ENCODE measurements around the gene HNRNPL. TPM values are rescaled to one million over a fixed set of nuclear protein-coding genes. Genes with fewer than 3 reads are reported as not detected.

HNRNPL gene
- total and polyA plus RNA-seq, 9 of the 15 experiments (the other 6 are each of a cell fraction or from before 2014, with no cell fraction given), result 39.5 to 610 (median 299) TPM

GRCh38 chr19:38849147-38849859, 483 bp downstream of the HNRNPL start (continued):
- TF ChIP-seq, protein P1, sequence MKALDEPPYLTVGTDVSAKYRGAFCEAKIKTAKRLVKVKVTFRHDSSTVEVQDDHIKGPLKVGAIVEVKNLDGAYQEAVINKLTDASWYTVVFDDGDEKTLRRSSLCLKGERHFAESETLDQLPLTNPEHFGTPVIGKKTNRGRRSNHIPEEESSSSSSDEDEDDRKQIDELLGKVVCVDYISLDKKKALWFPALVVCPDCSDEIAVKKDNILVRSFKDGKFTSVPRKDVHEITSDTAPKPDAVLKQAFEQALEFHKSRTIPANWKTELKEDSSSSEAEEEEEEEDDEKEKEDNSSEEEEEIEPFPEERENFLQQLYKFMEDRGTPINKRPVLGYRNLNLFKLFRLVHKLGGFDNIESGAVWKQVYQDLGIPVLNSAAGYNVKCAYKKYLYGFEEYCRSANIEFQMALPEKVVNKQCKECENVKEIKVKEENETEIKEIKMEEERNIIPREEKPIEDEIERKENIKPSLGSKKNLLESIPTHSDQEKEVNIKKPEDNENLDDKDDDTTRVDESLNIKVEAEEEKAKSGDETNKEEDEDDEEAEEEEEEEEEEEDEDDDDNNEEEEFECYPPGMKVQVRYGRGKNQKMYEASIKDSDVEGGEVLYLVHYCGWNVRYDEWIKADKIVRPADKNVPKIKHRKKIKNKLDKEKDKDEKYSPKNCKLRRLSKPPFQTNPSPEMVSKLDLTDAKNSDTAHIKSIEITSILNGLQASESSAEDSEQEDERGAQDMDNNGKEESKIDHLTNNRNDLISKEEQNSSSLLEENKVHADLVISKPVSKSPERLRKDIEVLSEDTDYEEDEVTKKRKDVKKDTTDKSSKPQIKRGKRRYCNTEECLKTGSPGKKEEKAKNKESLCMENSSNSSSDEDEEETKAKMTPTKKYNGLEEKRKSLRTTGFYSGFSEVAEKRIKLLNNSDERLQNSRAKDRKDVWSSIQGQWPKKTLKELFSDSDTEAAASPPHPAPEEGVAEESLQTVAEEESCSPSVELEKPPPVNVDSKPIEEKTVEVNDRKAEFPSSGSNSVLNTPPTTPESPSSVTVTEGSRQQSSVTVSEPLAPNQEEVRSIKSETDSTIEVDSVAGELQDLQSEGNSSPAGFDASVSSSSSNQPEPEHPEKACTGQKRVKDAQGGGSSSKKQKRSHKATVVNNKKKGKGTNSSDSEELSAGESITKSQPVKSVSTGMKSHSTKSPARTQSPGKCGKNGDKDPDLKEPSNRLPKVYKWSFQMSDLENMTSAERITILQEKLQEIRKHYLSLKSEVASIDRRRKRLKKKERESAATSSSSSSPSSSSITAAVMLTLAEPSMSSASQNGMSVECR (CRISPR knock-in tag; IDR thresholded peaks at IDR 0.05), result peak; percentile 45; the same call in 1 of the 2 replicates
- TF ChIP-seq, protein P2, sequence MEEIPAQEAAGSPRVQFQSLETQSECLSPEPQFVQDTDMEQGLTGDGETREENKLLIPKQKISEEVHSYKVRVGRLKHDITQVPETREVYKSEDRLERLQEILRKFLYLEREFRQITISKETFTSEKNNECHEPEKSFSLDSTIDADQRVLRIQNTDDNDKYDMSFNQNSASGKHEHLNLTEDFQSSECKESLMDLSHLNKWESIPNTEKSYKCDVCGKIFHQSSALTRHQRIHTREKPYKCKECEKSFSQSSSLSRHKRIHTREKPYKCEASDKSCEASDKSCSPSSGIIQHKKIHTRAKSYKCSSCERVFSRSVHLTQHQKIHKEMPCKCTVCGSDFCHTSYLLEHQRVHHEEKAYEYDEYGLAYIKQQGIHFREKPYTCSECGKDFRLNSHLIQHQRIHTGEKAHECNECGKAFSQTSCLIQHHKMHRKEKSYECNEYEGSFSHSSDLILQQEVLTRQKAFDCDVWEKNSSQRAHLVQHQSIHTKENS (CRISPR knock-in tag; IDR thresholded peaks at IDR 0.05), result no peak
- TF ChIP-seq IFI16 (CRISPR knock-in tag; IDR thresholded peaks at IDR 0.05), result no peak
- TF ChIP-seq U2AF1 (optimal IDR thresholded peaks at IDR 0.05; ENCODE audit: low read depth, low read length), result no peak
- TF ChIP-seq KDM4B (IDR thresholded peaks at IDR 0.05; ENCODE audit: borderline replicate concordance in 2 of 2, low read depth in 1 of 2), result no peak
- TF ChIP-seq, protein P3, sequence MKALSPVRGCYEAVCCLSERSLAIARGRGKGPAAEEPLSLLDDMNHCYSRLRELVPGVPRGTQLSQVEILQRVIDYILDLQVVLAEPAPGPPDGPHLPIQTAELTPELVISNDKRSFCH (CRISPR knock-in tag; IDR thresholded peaks at IDR 0.05), result no peak
- TF ChIP-seq, protein P3 (tag; IDR thresholded peaks at IDR 0.05), result peak; percentile 60; the same call in 1 of the 2 replicates
- no peak for TF ChIP-seq PREB (CRISPR knock-in tag; IDR thresholded peaks at IDR 0.05)
- TF ChIP-seq, protein P4, sequence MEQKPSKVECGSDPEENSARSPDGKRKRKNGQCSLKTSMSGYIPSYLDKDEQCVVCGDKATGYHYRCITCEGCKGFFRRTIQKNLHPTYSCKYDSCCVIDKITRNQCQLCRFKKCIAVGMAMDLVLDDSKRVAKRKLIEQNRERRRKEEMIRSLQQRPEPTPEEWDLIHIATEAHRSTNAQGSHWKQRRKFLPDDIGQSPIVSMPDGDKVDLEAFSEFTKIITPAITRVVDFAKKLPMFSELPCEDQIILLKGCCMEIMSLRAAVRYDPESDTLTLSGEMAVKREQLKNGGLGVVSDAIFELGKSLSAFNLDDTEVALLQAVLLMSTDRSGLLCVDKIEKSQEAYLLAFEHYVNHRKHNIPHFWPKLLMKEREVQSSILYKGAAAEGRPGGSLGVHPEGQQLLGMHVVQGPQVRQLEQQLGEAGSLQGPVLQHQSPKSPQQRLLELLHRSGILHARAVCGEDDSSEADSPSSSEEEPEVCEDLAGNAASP (IDR thresholded peaks at IDR 0.05), result no peak
- no peak for TF ChIP-seq PHB2 (IDR thresholded peaks at IDR 0.05; ENCODE audit: low read depth)
- no peak for TF ChIP-seq ASH1L (IDR thresholded peaks at IDR 0.05; ENCODE audit: borderline replicate concordance, low read depth, partially characterized antibody)
- no peak for TF ChIP-seq SP1 (CRISPR knock-in tag; IDR thresholded peaks at IDR 0.05)
- peak; percentile 97 for TF ChIP-seq CCNT2 (IDR thresholded peaks at IDR 0.05; ENCODE audit: borderline replicate concordance, extremely low read depth, insufficient read length, low read depth, low read length)
- TF ChIP-seq POLR2AphosphoS5 (IDR thresholded peaks at IDR 0.05; ENCODE audit: control insufficient read depth, insufficient read depth, low read depth, low read length), result peak; percentile 59
- TF ChIP-seq, protein P5, sequence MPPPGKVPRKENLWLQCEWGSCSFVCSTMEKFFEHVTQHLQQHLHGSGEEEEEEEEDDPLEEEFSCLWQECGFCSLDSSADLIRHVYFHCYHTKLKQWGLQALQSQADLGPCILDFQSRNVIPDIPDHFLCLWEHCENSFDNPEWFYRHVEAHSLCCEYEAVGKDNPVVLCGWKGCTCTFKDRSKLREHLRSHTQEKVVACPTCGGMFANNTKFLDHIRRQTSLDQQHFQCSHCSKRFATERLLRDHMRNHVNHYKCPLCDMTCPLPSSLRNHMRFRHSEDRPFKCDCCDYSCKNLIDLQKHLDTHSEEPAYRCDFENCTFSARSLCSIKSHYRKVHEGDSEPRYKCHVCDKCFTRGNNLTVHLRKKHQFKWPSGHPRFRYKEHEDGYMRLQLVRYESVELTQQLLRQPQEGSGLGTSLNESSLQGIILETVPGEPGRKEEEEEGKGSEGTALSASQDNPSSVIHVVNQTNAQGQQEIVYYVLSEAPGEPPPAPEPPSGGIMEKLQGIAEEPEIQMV (tag; conservative IDR thresholded peaks at IDR 0.05; ENCODE audit: low read depth), result no peak
- TF ChIP-seq MECOM (CRISPR knock-in tag; IDR thresholded peaks at IDR 0.05), result no peak
